ENCODE results near the gene EHD2.
"Not testable (repeated sequence)": the region's sequence is repeated elsewhere in the genome, so short reads cannot be mapped to it uniquely, and the experiment has no call there.

EHD2 gene

DNA sequence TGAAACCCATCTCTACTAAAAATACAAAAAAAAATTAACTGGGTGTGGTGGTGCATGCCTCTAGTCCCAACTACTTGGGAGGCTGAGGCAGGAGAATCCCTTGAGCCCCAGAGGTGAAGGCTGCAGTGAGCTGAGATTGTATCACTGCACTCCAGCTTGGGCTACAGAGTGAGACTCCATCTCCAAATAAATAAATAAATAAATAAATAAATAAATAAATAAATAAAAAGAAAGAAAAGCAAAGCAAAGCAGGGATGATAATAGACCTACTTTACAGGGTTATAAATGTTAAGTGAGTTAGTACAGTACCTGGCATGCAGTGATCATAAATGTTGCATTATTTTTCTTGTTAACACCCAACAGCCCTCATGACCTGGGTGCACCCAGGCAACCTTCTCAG, 1.6 kb downstream of the EHD2 start:
- DNase-seq (ENCODE audit: low read depth in 2 of 2) = not testable (repeated sequence)

- DNase-seq (ENCODE audit: low read depth in 2 of 2) = no peak
These were observed 3.2 kb downstream of the EHD2 start for GRCh38 chr19:47716270-47716937.

DNA sequence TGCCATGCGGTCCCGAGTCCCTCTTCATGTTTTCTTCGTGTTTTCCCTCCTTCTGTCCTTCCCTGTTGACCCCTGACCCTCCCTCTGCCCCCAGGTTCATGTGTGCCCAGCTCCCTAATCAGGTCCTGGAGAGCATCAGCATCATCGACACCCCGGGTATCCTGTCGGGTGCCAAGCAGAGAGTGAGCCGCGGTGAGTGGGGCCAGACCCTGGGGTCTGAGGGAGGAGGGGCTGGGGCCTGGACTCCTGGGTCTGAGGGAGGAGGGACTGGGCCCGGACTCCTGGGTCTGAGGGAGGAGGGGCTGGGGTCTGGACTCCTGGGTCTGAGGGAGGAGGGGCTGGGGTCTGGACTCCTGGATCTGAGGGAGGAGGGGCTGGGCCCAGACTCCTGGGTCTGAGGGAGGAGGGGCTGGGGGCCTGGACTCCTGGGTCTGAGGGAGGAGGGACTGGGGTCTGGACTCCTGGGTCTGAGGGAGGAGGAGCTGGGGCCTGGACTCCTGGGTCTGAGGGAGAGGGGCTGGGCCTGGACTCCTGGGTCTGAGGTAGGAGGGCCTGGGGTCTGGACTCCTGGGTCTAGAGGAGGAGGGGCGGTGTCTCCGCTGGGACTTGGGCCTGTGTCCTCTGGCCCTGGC, 5.3 kb downstream of the EHD2 start:
- not testable (repeated sequence) for DNase-seq (ENCODE audit: low read depth in 2 of 2)

DNA sequence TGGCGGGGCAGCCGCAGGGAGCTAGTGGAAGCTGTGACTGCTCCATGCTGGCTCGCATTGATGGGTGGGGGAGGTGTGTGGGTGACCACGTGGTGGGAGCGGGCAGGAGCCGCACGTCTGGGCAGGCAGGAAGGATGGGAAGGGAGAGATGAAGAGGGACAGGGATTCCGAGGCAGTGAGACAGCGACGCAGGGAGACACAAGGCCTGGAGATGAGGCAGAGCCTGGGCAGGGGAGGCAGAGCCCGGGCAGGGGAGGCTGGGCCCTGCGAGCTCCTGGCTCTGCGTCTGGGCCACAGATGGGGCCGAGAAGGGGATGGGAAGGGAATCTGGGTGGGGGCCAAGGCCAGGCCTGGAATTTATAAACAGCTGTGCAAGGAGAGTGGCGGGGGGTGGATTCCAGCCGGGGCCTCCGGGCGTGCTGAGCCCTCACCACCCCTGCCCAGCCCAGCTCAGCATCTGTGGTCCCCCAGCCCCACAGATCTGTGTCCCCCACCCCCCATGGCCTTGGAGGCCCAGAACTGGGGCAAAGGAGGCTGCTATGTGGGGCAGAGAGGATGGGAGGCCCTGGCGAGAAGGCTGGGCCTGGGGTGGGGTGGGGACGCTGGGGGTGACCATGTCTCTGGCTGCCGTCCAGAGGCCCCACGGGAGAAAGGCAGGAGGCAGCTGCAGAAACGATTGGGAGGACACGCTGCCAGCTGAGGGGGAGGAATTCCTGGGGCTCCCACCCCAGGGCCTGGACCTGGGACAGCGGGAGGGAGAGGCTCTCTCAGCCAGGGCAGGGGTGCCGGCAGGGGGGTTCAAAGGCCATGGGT, 6.0 kb downstream of the EHD2 start:
- no peak for DNase-seq (ENCODE audit: low read depth in 2 of 2)

GRCh38 chr19:47720669-47721422, 7.6 kb downstream of the EHD2 start:
- no peak for DNase-seq (ENCODE audit: low read depth in 2 of 2)

DNA sequence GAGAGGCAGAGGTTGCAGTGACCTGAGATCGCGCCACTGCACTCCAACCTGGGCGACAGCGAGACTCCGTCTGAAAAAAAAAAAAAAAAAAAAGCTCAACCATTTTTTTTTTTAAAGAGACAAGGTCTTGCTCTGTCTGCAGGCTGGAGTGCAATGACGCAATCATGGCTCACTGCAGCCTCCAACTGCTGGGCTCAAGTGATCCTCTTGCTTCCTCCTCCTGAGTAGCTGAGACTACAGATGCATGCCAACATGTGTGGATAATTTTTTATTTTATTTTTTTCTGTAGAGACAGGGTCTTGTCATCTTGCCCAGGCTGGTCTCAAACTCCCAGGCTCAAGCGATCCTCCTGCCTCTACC, 10.3 kb downstream of the EHD2 start:
- no peak for DNase-seq (ENCODE audit: low read depth in 2 of 2)

DNA sequence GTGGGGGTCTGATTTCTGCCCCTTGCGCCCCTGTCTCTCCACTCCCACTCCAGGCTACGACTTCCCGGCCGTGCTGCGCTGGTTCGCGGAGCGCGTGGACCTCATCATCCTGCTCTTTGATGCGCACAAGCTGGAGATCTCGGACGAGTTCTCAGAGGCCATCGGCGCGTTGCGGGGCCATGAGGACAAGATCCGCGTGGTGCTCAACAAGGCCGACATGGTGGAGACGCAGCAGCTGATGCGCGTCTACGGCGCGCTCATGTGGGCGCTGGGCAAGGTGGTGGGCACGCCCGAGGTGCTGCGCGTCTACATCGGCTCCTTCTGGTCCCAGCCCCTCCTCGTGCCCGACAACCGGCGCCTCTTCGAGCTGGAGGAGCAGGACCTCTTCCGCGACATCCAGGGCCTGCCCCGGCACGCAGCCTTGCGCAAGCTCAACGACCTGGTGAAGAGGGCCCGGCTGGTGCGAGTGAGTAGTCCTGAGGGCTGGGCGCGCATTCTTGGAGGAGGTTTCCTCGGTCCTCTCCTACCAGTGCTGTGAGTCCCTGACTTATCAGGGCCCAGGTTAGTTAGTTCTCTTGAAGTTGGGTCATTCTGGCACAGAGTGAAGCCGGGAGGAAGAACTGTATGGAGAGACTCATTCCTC, 12.7 kb downstream of the EHD2 start:
- no peak for DNase-seq (ENCODE audit: low read depth in 2 of 2)

GRCh38 chr19:47726467-47726866, 13.2 kb downstream of the EHD2 start:
- no peak for DNase-seq (ENCODE audit: low read depth in 2 of 2)

DNA sequence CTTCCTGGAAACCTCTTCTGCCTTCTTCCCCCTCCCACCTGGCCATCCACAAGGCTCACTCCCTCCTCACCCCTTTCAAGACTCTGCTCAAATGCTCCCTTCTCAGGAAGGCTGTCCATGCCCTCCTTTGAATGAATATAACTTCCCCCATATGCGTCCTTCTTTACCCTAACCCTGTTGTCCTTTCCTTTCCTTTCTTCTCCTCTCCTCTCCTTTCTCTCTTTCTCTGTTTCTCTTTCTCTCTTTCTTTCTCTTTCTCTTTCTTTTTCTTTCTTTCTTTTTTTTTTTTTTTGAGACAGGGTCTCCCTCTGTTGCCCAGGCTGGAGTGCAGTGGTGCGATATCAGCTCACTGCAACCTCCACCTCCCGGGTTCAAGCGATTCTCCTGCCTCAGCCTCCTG, 15.1 kb downstream of the EHD2 start:
- not testable (repeated sequence) for DNase-seq (ENCODE audit: low read depth in 2 of 2)

- DNase-seq (ENCODE audit: low read depth in 2 of 2) = no peak
These were observed 16.2 kb downstream of the EHD2 start for GRCh38 chr19:47729468-47729798.

GRCh38 chr19:47729799-47730520, 16.7 kb downstream of the EHD2 start:
- DNase-seq (ENCODE audit: low read depth in 2 of 2) = peak; percentile 70 to 75

DNA sequence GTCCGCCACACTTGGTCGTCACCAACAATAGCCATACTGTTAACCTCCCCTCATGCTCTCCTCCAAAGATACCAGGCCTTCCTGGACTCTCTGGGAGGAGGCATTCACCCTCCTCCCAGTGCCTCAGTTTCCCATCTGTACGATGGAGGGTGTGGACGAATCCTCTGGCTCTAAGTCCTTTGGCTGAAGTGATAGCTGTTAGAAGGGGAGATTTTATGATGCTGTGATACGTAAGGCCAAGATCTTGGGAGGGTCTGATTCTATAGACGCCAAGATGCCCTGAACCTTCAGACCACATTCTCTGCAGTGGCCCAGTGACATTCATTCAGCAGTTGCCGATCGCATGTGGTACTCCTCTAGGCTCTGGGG, 17.3 kb downstream of the EHD2 start:
- DNase-seq (ENCODE audit: low read depth in 2 of 2) = no peak

DNA sequence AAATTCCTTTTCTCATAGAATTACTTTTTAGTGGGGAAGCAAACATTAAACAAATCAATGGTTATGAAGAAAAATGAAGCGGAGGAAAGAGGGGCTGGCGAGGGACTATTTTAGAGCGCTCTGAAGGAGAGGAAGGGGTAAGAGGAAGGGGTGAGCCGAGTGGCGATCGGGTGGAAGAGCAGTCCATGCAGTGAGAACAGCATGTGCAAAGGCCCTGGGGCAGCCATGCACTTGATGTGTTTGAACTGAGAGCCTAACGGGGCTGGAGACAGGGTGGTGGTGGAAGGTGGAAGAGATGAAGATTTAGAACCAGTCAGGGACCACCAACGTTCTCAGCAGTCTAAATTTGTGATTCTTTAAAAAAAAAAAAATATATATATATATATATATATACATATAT, 17.7 kb downstream of the EHD2 start:
- no peak for DNase-seq (ENCODE audit: low read depth in 2 of 2)

- no peak for DNase-seq (ENCODE audit: low read depth in 2 of 2)
These were observed 21.9 kb downstream of the EHD2 start for GRCh38 chr19:47735131-47735530.

GRCh38 chr19:47740866-47741519, 27.8 kb downstream of the EHD2 start:
- no peak for DNase-seq (ENCODE audit: low read depth in 2 of 2)

- no peak for DNase-seq (ENCODE audit: low read depth in 2 of 2)
These were observed 28.4 kb downstream of the EHD2 start for GRCh38 chr19:47741544-47742140.

GRCh38 chr19:47742634-47743033, 29.4 kb downstream of the EHD2 start:
- DNase-seq (ENCODE audit: low read depth in 2 of 2) = no peak

DNA sequence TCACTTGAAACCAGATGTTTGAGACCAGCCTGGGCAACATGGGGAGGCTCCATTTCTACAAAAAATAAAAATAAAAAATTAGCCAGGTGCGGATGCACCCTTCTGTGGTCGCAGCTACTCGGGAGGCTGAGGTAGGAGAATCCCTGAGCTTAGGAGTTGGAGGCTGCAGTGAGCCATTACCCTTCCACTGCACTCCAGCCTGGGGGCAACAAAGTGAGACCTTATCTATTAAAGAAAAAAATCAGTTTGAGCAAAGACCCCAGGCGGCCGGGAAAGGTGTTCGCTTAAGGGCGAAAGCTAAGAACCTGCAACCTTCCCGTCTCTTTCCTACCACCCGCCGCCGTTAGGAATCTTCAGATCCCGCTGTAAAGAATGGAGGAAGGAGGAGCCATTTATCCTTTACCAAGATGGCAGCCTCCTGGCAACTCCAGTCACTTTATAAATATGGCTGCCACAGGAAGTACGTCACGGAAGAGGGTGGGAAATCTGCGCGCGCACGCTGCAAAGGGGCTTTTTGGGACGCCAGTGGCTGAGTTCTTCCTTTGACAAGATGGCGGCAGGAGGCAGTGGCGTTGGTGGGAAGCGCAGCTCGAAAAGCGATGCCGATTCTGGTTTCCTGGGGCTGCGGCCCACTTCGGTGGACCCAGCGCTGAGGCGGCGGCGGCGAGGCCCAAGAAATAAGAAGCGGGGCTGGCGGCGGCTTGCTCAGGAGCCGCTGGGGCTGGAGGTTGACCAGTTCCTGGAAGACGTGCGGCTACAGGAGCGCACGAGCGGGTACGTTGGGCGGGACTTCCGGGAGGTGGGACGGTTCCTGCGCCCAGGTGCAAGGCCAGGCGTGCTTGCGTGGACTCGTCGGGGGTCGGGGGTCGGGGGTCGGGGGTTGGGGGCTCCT, 32.0 kb downstream of the EHD2 start, which contains the start of gene NOP53:
NOP53 (plus strand) TSS at position 537 of the 892 bp plus-strand sequence; CDS start at position 551, 14 bp downstream.
- peak; percentile 91 to 95 for DNase-seq (ENCODE audit: low read depth in 2 of 2)

- DNase-seq (ENCODE audit: low read depth in 2 of 2) = not testable (repeated sequence)
These were observed 32.9 kb downstream of the EHD2 start for GRCh38 chr19:47746129-47746528.

Data from stimulated activated CD4-positive, alpha-beta T cell treated with anti-CD3 and anti-CD28 coated beads, Interleukin-4, amount 100 ng/mL, for 48 hours (primary cell).